Spleen (tissue), 11 donors: Measurements from ENCODE around the gene DSCAML1. TPM values are rescaled to one million over a fixed set of nuclear protein-coding genes. Genes with fewer than 3 reads are reported as not detected.

Source experiments
- DNase-seq: peaks from one replicate; pipeline ENCODE4 v3.0.0-alpha.2; 2020
- H3K27ac ChIP-seq, 8 donors: fragments of 200-600 bp; sonication (generic) in 7 of 8; 1 replicate in 4 of 8; 2 replicates in 4 of 8; pipeline versions ENCODE4 v1.5.0 to v1.8.0; 2016 to 2021; ENCODE audit warnings: inconsistent platforms in 4 of 8, mild to moderate bottlenecking in 4 of 8, moderate library complexity in 1 of 8
- H3K27me3 ChIP-seq, 7 donors: fragments of 200-600 bp; sonication (generic) in 6 of 7; replicated peaks in 1 of 7; 1 replicate in 4 of 7; 2 replicates in 3 of 7; pipeline versions ENCODE4 v1.5.0 to v1.8.0; 2016 to 2021; ENCODE audit warnings: inconsistent platforms in 3 of 7, mild to moderate bottlenecking in 1 of 7
- H3K36me3 ChIP-seq, 6 donors: fragments of 200-600 bp; sonication (generic) in 5 of 6; 1 replicate in 4 of 6; 2 replicates in 2 of 6; pipeline versions ENCODE4 v1.5.0 to v1.8.0; 2016 to 2021; ENCODE audit warnings: inconsistent platforms in 2 of 6
- H3K4me1 ChIP-seq, 6 donors: fragments of 200-600 bp; sonication (generic) in 5 of 6; 1 replicate in 3 of 6; 2 replicates in 3 of 6; pipeline versions ENCODE4 v1.5.0 to v1.8.0; 2016 to 2021; ENCODE audit warnings: inconsistent platforms in 3 of 6
- H3K4me3 ChIP-seq, 8 donors: fragments of 200-600 bp; sonication (generic) in 7 of 8; 1 replicate in 4 of 8; 2 replicates in 4 of 8; pipeline versions ENCODE4 v1.5.0 to v1.8.0; 2016 to 2021; ENCODE audit warnings: inconsistent platforms in 4 of 8, mild to moderate bottlenecking in 4 of 8, moderate library complexity in 2 of 8
- H3K9me3 ChIP-seq, 8 donors: fragments of 200-600 bp; sonication (generic) in 7 of 8; 1 replicate in 4 of 8; 2 replicates in 4 of 8; pipeline versions ENCODE4 v1.5.0 to v1.8.0; 2016 to 2021; ENCODE audit warnings: inconsistent platforms in 4 of 8
- POLR2A ChIP-seq, 3 donors: fragments of 450-650 bp; IDR thresholded peaks; one replicate each; pipeline ENCODE4 v1.5.1; 2017; ENCODE audit warnings: antibody characterized with exemption in 3 of 3, mild to moderate bottlenecking in 1 of 3
- POLR2AphosphoS5 ChIP-seq, 3 donors: sonication (generic); formaldehyde crosslinking; IDR thresholded peaks; one replicate each; pipeline ENCODE4 v1.5.1; 2017; ENCODE audit warnings: antibody characterized with exemption in 3 of 3
- WGBS, 5 donors: extraction: QIAGEN DNeasy Blood & Tissue Kit in 3 of 5; methylation state at CpG; one replicate each; pipeline versions ENCODE4 v1.1.5 to v1.1.7; 2013 to 2018; 5-methylcytosine and 5-hydroxymethylcytosine counted together
- intact Hi-C: fragments of 100-400 bp; cut with DNase I; formaldehyde crosslinking; loops from one replicate; pipeline ENCODE4 v1.15.0; 2023; ENCODE audit warnings: low total_unique reads
- polyA plus RNA-seq, 3 donors: library from polyadenylated mRNA; stranded (reverse); fragments of 200-250 nt; gene quantifications; one replicate each; pipeline ENCODE4 v1.2.1, GENCODE V29; 2013
- total RNA-seq, 7 donors: library from RNA; depleted of rRNA in 3 of 7; stranded (reverse); fragments of >200 nt in 3 of 7; fragmentation: NEBNext Ultra II Directional in 4 of 7; extraction: Animal tissue kit (Norgen Biotek cat#: 25700) in 4 of 7; gene quantifications; one replicate each; pipeline versions ENCODE4 v1.1.0 to v1.2.1, GENCODE V29; 2016 to 2021
- TF ChIP-seq, protein P1 (sequence below), 11 experiments: fragments of 200-600 bp in 7 of 11; fragments of 450-650 bp in 4 of 11; sonication (generic) in 4 of 11; IDR thresholded peaks in 8 of 11; conservative IDR thresholded peaks in 3 of 11; 1 replicate in 7 of 11; 2 replicates in 4 of 11; pipeline versions ENCODE4 v1.4.0 to v1.8.0; 2016 to 2021; ENCODE audit warnings: antibody characterized with exemption in 11 of 11, inconsistent platforms in 4 of 11, mild to moderate bottlenecking in 1 of 11
- donor health status: healthy with polysubstance abuse.
- donor health status: DM: no; HTN: no; CAD: no; lungs with moderate emphysema.
- donor health status: DM: no; HTN: no; CAD: no.
- donor health status: Bipolar disorder and iron deficiency.
- donor health status: healthy.
- donor health status: DM: no; HTN: no; CAD: no.
- donor health status: DM: yes; HTN: yes; CAD: no.

The DSCAML1 gene
- total and polyA plus RNA-seq, 10 donors = 0.07 to 10.7 (median 2.3) TPM

DNA sequence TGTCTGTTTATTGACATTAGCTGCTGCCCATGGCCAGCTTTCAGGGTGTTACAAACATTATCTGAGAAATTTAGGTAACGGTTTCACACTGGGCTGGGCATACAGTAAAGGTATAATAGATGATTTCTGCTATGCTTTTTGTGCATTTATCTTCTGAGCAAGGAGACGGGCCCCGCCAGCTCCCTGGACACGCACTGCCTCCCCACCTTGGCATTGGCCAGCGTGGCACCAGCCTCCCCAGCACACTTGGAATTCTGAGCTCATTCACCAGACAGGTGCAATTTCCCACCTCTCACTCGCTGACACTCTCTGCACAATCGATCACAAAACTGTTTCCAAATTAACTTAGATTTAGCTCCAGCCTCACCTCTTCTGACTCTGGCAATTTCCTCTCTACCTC lies 246.6 kb downstream of the DSCAML1 start:
- H3K9me3 ChIP-seq = no peaks in the 10 kb centered on the region
- H3K4me1 ChIP-seq = no peaks in the 10 kb centered on the region
- 86 to 96% (median 91%) methylated on average over 7 of the region's 7 CpGs for WGBS, 5 donors
- no peaks in the 10 kb centered on the region for H3K36me3 ChIP-seq
- H3K4me3 ChIP-seq = no peak overlapping the region
- TF ChIP-seq POLR2AphosphoS5 (IDR thresholded peaks at IDR 0.05) = no peak
- no peak for TF ChIP-seq POLR2A (IDR thresholded peaks at IDR 0.05)
- TF ChIP-seq, protein P1, sequence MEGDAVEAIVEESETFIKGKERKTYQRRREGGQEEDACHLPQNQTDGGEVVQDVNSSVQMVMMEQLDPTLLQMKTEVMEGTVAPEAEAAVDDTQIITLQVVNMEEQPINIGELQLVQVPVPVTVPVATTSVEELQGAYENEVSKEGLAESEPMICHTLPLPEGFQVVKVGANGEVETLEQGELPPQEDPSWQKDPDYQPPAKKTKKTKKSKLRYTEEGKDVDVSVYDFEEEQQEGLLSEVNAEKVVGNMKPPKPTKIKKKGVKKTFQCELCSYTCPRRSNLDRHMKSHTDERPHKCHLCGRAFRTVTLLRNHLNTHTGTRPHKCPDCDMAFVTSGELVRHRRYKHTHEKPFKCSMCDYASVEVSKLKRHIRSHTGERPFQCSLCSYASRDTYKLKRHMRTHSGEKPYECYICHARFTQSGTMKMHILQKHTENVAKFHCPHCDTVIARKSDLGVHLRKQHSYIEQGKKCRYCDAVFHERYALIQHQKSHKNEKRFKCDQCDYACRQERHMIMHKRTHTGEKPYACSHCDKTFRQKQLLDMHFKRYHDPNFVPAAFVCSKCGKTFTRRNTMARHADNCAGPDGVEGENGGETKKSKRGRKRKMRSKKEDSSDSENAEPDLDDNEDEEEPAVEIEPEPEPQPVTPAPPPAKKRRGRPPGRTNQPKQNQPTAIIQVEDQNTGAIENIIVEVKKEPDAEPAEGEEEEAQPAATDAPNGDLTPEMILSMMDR (IDR thresholded peaks at IDR 0.05 in 8 of 11, conservative IDR thresholded peaks at IDR 0.05 in 3 of 11) = no peak
- intact Hi-C loops = no loop called here
- H3K27ac ChIP-seq = no peak overlapping the region
- no peak for DNase-seq
- H3K27me3 ChIP-seq = peaks cover 0 to 6% (median 0%) of the 10 kb centered on the region in 7 donors

DNA sequence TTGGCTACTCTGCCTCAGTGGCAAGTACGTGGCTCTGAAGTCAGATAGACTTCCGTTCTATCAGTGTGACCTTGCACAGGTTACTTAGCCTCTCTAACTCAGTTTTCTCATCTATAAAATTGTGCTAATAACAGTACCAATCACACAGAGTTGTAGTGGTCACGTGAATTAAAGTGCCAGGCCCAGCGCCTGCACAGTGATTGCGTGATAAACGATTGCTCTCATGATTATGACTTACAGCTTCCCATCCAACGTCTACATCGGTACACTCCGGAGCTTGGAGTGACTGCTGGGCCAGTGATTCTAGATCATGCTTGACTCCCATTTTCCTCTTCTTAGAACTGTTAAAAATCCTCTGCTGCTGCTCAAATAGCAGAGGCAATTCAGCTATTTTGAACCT lies 247.6 kb downstream of the DSCAML1 start:
- no peak for DNase-seq
- intact Hi-C loops = no loop called here
- TF ChIP-seq POLR2AphosphoS5 (IDR thresholded peaks at IDR 0.05) (no peak), POLR2A (IDR thresholded peaks at IDR 0.05) (no peak)
- TF ChIP-seq, protein P1 (IDR thresholded peaks at IDR 0.05 in 8 of 11, conservative IDR thresholded peaks at IDR 0.05 in 3 of 11) = no peak
- H3K27ac ChIP-seq = no peak overlapping the region
- H3K4me3 ChIP-seq = no peak overlapping the region
- peaks cover 0 to 6% (median 0%) of the 10 kb centered on the region in 7 donors for H3K27me3 ChIP-seq
- no peaks in the 10 kb centered on the region for H3K36me3 ChIP-seq
- no peaks in the 10 kb centered on the region for H3K4me1 ChIP-seq
- WGBS, 5 donors = 77 to 93% (median 87%) methylated on average over 9 of the region's 9 CpGs
- H3K9me3 ChIP-seq = peaks cover 0 to under 1% (median 0%) of the 10 kb centered on the region in 8 donors

DNA sequence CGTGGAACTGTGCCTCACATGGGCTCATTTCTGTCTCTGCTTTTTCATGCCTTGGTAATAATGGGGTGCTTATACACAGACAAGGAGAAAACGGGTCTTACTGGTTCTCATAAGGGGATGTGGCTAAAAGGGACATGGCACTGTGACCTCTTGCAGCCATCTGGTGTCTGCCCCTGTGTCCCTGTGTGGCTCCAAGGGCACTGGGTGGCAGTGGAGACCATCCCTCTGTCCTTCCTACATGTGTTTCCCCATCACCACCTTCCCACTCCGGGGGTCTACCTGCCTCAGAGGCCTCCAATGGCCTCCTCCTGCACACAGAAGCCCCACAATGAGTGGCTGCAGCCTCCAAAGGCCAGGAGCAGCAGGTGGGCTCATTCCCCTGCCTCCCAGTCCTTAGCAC lies 248.1 kb downstream of the DSCAML1 start:
- 62 to 84% (median 76%) methylated on average over 3 of the region's 3 CpGs for WGBS, 5 donors
- no peaks in the 10 kb centered on the region for H3K4me1 ChIP-seq
- no peak overlapping the region for H3K27ac ChIP-seq
- intact Hi-C loops = no loop called here
- peaks cover 0 to 6% (median 0%) of the 10 kb centered on the region in 7 donors for H3K27me3 ChIP-seq
- H3K9me3 ChIP-seq = peaks cover 0 to 6% (median 1%) of the 10 kb centered on the region in 8 donors
- H3K4me3 ChIP-seq = no peak overlapping the region
- DNase-seq = no peak
- TF ChIP-seq, protein P1 (IDR thresholded peaks at IDR 0.05 in 8 of 11, conservative IDR thresholded peaks at IDR 0.05 in 3 of 11) = no peak
- TF ChIP-seq POLR2AphosphoS5 (IDR thresholded peaks at IDR 0.05) = no peak
- TF ChIP-seq POLR2A (IDR thresholded peaks at IDR 0.05) = no peak
- H3K36me3 ChIP-seq = no peaks in the 10 kb centered on the region

DNA sequence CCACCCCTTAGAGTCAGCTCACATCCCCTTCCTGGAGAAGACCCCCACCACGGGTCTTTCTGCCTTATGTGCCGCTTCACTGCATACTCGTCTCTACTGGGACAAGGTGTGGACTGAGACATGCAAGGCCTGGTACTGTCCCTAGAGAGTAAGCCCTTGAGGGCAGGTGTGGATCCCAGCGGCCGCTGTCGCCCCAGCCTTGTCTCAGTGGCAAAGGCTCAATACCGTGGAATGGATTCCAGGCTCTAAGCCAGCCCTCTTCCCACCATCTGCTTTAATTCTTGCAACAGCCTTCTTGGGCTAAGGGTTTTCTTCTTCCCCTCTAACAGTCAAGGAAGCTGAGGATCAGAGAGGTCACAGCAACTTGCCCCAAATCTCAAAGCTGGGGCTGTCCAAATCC lies 249.1 kb downstream of the DSCAML1 start:
- Histone ChIP-seq H3K9me3 (peaks cover 0 to 15% (median 7%) of the 10 kb centered on the region in 8 donors), H3K4me3 (no peak overlapping the region), H3K36me3 (no peaks in the 10 kb centered on the region), H3K27me3 (peaks cover 0 to 6% (median 0%) of the 10 kb centered on the region in 7 donors), H3K4me1 (no peaks in the 10 kb centered on the region), H3K27ac (no peak overlapping the region)
- no peak for DNase-seq
- WGBS, 5 donors = 81 to 92% (median 87%) methylated on average over 7 of the region's 7 CpGs
- TF ChIP-seq POLR2A (IDR thresholded peaks at IDR 0.05) (no peak), POLR2AphosphoS5 (IDR thresholded peaks at IDR 0.05) (no peak)
- TF ChIP-seq, protein P1 (IDR thresholded peaks at IDR 0.05 in 8 of 11, conservative IDR thresholded peaks at IDR 0.05 in 3 of 11) = no peak
- intact Hi-C loops = no loop called here
